Keratinocyte (primary cell): ENCODE results near the gene CRACR2A. TPM values are rescaled to one million over a fixed set of nuclear protein-coding genes. Genes with fewer than 3 reads are reported as not detected.

Source experiments
- DNase-seq: peaks from one replicate; pipeline ENCODE4 v3.0.0-alpha.2; 2011; ENCODE audit warnings: low read depth, missing footprints, low spot score
- FAIRE-seq: peaks from 2 replicates; lab custom pipeline; 2011; peaks lifted over from hg19 to GRCh38; lab: Jason Lieb, UNC
- H2AFZ ChIP-seq: 2 replicates; pipeline ENCODE4 v1.6.0; 2012; ENCODE audit warnings: low read length, control low read depth, inconsistent platforms; ENCODE audit not compliant: control insufficient read depth
- H3K27ac ChIP-seq: 2 replicates; pipeline ENCODE4 v1.5.1; 2011; ENCODE audit warnings: low read length; ENCODE audit not compliant: control insufficient read depth, insufficient read depth
- H3K27me3 ChIP-seq: 3 replicates; pipeline ENCODE4 v1.6.0; 2011; ENCODE audit warnings: low read length; ENCODE audit not compliant: control insufficient read depth, insufficient read depth; ENCODE audit errors: extremely low read depth
- H3K36me3 ChIP-seq, 2 experiments: 2 replicates in 1 of 2; 3 replicates in 1 of 2; pipeline ENCODE4 v1.5.1; 2011; ENCODE audit warnings: low read length in 2 of 2, mild to moderate bottlenecking in 1 of 2; ENCODE audit not compliant: control insufficient read depth in 2 of 2, insufficient read depth in 2 of 2; ENCODE audit errors: extremely low read depth in 1 of 2
- H3K4me1 ChIP-seq: 3 replicates; pipeline ENCODE4 v1.5.1; 2011; ENCODE audit warnings: low read length; ENCODE audit not compliant: control insufficient read depth, insufficient read depth; ENCODE audit errors: extremely low read depth
- H3K4me2 ChIP-seq: 3 replicates; pipeline ENCODE4 v1.6.0; 2011; ENCODE audit warnings: low read depth, low read length; ENCODE audit not compliant: control insufficient read depth, insufficient read depth; ENCODE audit errors: extremely low read depth
- H3K4me3 ChIP-seq, 3 experiments: fragments of 200-600 bp in 1 of 3; sonication (generic) in 1 of 3; 2 replicates in 2 of 3; 3 replicates in 1 of 3; pipeline ENCODE4 v1.5.1; 2011 to 2016; ENCODE audit warnings: low read length in 3 of 3, mild to moderate bottlenecking in 3 of 3, control low read depth in 2 of 3, inconsistent platforms in 1 of 3, low read depth in 1 of 3, mixed read lengths in 1 of 3, mixed run types in 1 of 3, moderate library complexity in 1 of 3; ENCODE audit not compliant: control insufficient read depth in 2 of 3, insufficient read depth in 2 of 3; ENCODE audit errors: extremely low read depth in 1 of 3
- H3K79me2 ChIP-seq: 2 replicates; pipeline ENCODE4 v1.6.0; 2012; ENCODE audit warnings: low read length; ENCODE audit not compliant: control insufficient read depth, insufficient read depth
- H3K9ac ChIP-seq: 3 replicates; pipeline ENCODE4 v1.6.0; 2011; ENCODE audit warnings: low read length; ENCODE audit not compliant: control insufficient read depth, insufficient read depth; ENCODE audit errors: extremely low read depth
- H3K9me1 ChIP-seq: 3 replicates; pipeline ENCODE4 v1.6.0; 2011; ENCODE audit warnings: low read length; ENCODE audit not compliant: control insufficient read depth, insufficient read depth; ENCODE audit errors: extremely low read depth
- H3K9me3 ChIP-seq: 2 replicates; pipeline ENCODE4 v1.5.1; 2012; ENCODE audit warnings: low read depth, low read length; ENCODE audit not compliant: control insufficient read depth
- H4K20me1 ChIP-seq: 3 replicates; pipeline ENCODE4 v1.6.0; 2011; ENCODE audit warnings: low read length; ENCODE audit not compliant: control insufficient read depth, insufficient read depth; ENCODE audit errors: extremely low read depth
- EZH2 ChIP-seq: IDR thresholded peaks from one replicate; pipeline ENCODE4 v1.6.1; 2012; ENCODE audit warnings: inconsistent platforms, mild to moderate bottlenecking, low read length, moderate library complexity
- dilution Hi-C: fragments of 300-500 bp; cut with MboI; formaldehyde crosslinking; loops from one replicate; pipeline ENCODE4 v1.7.0; 2020; ENCODE audit warnings: low sequenced_read_pairs; ENCODE audit not compliant: extremely low pct_ligation_motif_present
- polyA plus RNA-seq, 5 experiments: library from polyadenylated mRNA; depleted of rRNA in 3 of 5; stranded (reverse) in 3 of 5; stranded (forward) in 1 of 5; unstranded in 1 of 5; fragments of >200 nt; gene quantifications; 1 replicate in 1 of 5; 2 replicates in 3 of 5; 3 replicates in 1 of 5; pipeline versions ENCODE4 v1.2.1 to v1.2.3, GENCODE V29; 2011 to 2012; ENCODE audit warnings: missing spikeins in 2 of 5, low read depth in 1 of 5, low replicate concordance in 1 of 5
- TF ChIP-seq, protein P1 (sequence below), 3 experiments: IDR thresholded peaks in 1 of 3; conservative IDR thresholded peaks in 1 of 3; optimal IDR thresholded peaks in 1 of 3; 2 replicates in 2 of 3; 3 replicates in 1 of 3; pipeline versions ENCODE3 to v1.5.1; 2011; ENCODE audit warnings: low read length in 3 of 3, mild to moderate bottlenecking in 3 of 3, moderate library complexity in 2 of 3, control low read depth in 1 of 3, inconsistent platforms in 1 of 3; ENCODE audit not compliant: insufficient read depth in 2 of 3; ENCODE audit errors: extremely low read depth in 1 of 3

Gene CRACR2A
- polyA plus RNA-seq, 1 donor (not counting 4 experiments of a cell fraction or from before 2014, with no cell fraction given) = 0.30 TPM

DNA sequence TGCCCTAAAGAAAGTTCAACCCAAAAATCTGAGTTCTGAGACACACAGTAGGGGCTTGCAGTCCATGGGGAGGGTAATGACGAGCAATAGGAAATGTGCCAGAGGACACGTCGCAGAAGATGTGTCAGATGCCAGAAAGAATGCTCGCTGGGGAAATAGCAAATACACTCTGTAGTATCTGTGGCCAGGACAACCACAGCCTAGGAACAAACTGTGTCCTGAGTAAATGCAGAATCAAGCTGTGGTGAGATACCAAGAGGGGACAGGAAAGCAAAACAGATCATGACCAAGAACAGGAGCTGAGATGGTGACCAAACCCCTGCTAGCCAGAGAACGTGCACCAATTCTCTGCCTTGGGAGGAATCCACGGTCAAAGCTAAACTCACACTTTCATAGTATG is 9.1 kb downstream of the CRACR2A start:
- H3K4me2 ChIP-seq = no peak overlapping the region
- no peak for FAIRE-seq

DNA sequence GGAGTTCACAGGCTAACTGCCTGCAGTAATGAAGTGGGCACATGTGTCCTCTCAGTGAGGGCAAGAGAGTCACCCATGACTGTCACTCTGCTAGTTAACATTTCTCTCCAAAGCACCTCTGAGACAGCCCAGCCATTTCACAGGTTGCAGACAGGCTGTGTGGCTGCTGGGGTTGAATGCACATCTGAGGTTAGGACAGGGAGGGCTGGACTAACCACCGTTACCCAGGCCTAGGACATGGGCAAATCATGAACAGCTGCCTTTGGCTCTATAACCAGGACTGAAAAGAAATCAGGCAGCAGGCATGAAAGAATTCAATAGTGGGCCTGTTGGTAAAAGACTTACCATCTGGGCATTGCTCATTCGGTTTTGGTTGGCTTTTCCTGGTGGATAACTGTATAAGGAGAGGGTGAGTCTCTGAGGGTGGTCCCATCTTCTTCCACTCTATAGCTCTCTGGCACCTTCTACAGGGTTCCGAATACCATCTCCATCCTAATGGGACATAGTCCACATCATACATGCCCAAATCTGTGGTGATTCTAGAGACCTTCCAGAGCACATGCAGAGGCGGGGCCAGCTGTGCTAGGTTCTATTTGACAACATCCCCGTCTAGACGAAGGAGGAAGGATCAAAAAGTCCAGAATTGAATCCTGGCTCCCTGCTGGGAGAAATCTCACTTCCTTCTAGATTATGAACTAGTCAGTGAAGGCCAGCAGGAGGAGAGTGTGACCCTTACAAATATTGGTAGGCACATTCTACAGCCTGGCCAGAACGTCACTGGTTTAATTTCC is 10.8 kb downstream of the CRACR2A start:
- H3K4me3 ChIP-seq = no peak overlapping the region

More for the DNA sequence above, 9.1 kb downstream of the CRACR2A start:
- Histone ChIP-seq H3K27ac (no peak overlapping the region), H3K36me3 (no peaks in the 10 kb centered on the region), H3K4me1 (no peaks in the 10 kb centered on the region), H4K20me1 (no peaks in the 10 kb centered on the region), H3K9ac (no peak overlapping the region), H3K27me3 (peaks cover 5% of the 10 kb centered on the region), H2AFZ (no peak overlapping the region), H3K79me2 (no peaks in the 10 kb centered on the region), H3K9me3 (no peaks in the 10 kb centered on the region), H3K4me3 (no peak overlapping the region), H3K9me1 (no peaks in the 10 kb centered on the region)
- dilution Hi-C loops = no loop called here
- no peak for DNase-seq
- TF ChIP-seq, protein P1, sequence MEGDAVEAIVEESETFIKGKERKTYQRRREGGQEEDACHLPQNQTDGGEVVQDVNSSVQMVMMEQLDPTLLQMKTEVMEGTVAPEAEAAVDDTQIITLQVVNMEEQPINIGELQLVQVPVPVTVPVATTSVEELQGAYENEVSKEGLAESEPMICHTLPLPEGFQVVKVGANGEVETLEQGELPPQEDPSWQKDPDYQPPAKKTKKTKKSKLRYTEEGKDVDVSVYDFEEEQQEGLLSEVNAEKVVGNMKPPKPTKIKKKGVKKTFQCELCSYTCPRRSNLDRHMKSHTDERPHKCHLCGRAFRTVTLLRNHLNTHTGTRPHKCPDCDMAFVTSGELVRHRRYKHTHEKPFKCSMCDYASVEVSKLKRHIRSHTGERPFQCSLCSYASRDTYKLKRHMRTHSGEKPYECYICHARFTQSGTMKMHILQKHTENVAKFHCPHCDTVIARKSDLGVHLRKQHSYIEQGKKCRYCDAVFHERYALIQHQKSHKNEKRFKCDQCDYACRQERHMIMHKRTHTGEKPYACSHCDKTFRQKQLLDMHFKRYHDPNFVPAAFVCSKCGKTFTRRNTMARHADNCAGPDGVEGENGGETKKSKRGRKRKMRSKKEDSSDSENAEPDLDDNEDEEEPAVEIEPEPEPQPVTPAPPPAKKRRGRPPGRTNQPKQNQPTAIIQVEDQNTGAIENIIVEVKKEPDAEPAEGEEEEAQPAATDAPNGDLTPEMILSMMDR (optimal IDR thresholded peaks at IDR 0.05 in 1 of 3, IDR thresholded peaks at IDR 0.05 in 1 of 3, conservative IDR thresholded peaks at IDR 0.05 in 1 of 3; ENCODE audit: extremely low read depth in 1 of 3, insufficient read depth in 2 of 3, low read length in 3 of 3) = no peak
- no peak for TF ChIP-seq EZH2

More for the DNA sequence above, 10.8 kb downstream of the CRACR2A start:
- no peak overlapping the region for H3K4me2 ChIP-seq
- TF ChIP-seq, protein P1 (optimal IDR thresholded peaks at IDR 0.05 in 1 of 3, IDR thresholded peaks at IDR 0.05 in 1 of 3, conservative IDR thresholded peaks at IDR 0.05 in 1 of 3; ENCODE audit: extremely low read depth in 1 of 3, insufficient read depth in 2 of 3, low read length in 3 of 3) = no peak
- no peak for TF ChIP-seq EZH2
- no peaks in the 10 kb centered on the region for H4K20me1 ChIP-seq
- H3K4me1 ChIP-seq = no peaks in the 10 kb centered on the region
- dilution Hi-C loops = no loop called here
- H2AFZ ChIP-seq = no peak overlapping the region
- H3K36me3 ChIP-seq = no peaks in the 10 kb centered on the region
- no peak overlapping the region for H3K27ac ChIP-seq
- no peaks in the 10 kb centered on the region for H3K79me2 ChIP-seq
- peaks cover 10% of the 10 kb centered on the region for H3K27me3 ChIP-seq
- no peaks in the 10 kb centered on the region for H3K9me3 ChIP-seq
- DNase-seq = no peak
- no peaks in the 10 kb centered on the region for H3K9me1 ChIP-seq
- no peak for FAIRE-seq
- no peak overlapping the region for H3K9ac ChIP-seq
